GOT3 (cell line): ENCODE measurements around the gene WWOX.

Experiments
- DNase-seq: peaks from one replicate; lab custom pipeline; 2025; ENCODE audit warnings: mixed read lengths; lab: John Stamatoyannopoulos, UW

Gene WWOX

DNA sequence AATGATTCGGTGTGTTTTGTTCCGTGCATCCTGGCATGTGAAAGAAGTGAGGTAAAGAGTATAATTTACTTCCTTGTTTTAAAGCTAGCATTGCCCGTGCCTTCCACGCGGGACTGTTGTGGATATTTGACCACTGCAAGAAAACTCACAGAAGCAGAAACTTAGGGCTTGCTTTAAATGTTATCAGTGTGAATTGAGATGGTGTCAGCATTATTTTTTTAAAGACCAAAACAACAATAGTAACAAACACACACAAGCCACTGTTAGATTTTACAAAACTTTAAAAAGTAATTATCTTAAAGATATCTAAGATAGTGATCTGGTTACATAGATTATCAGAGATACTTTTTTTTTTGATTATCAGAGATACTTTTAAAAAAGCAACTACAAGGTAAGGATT is 47.4 kb downstream of the WWOX start:
- no peak for DNase-seq

- no peak for DNase-seq
Measured at GRCh38 chr16:78147911-78148401, 48.5 kb downstream of the WWOX start.

GRCh38 chr16:78150233-78150632 is 50.8 kb downstream of the WWOX start:
- no peak for DNase-seq

DNA sequence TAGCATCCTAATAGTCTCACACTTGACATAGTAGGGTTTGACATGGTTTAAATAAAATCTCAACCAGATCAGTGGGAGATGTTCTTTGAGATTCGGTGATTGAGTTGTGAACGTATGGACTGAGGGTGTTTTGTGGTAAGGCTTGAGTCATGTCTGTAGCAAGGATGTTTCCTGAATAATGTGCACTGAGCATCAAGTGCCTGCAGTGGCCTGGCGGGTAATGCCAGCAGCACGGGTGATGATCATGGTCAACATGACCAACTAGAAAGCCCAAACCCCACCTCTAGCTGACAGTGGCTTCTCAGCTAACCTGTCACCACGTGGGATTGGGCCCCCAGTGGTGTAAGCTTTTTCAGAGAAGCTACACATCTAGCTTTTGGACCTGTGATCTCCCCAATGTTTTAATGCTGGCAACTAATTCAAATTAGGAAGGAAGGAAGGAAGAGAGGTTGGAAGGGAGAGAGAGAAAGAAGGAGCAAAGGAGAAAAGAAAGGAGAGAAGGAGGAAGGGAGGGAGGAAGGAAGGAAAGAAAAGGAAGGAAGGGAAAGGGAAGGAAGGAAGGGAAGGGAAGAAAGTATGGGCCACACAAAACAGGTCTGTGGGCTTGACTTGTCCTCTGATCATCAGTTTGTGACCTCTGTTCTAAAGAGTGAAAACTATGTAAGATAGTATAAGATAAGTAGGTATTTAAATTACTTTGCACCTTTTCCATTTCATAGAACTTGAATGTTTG is 55.4 kb downstream of the WWOX start:
- no peak for DNase-seq

DNA sequence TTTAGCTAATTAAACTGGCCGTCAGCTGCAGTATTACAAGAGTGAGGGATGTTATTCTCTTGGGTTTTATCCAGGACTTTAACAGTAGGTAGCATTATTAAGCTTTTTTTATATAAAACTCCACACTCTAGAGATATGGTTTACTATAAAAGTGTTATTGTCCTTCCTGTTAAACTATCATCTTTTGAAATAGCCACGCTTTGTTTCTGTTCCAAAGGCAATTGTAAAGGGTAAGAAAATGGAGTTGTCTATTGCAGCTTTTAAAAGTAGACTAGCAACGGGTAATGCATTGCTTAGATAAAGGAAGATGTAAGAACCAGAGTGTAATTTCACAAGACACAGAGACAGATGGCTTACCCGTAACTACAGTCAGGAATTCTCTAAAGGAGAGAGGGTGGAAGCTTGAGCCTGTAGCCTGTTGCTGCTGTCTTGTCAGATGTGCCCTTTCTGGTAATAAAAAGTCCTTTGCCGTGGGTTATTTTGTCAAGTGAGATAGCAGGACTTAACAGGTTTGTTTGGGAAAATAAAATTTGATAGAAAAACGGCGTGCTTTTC is 56.4 kb downstream of the WWOX start:
- DNase-seq: no peak

GRCh38 chr16:78161023-78161729 is 61.7 kb downstream of the WWOX start:
- no peak for DNase-seq

- DNase-seq: no peak
Measured at GRCh38 chr16:78163772-78164670, 64.6 kb downstream of the WWOX start.

- DNase-seq: no peak
Measured at GRCh38 chr16:78170494-78170933, 71.1 kb downstream of the WWOX start.

GRCh38 chr16:78175287-78175686 is 75.8 kb downstream of the WWOX start:
- DNase-seq: no peak

GRCh38 chr16:78176435-78176834 is 77.0 kb downstream of the WWOX start:
- no peak for DNase-seq

DNA sequence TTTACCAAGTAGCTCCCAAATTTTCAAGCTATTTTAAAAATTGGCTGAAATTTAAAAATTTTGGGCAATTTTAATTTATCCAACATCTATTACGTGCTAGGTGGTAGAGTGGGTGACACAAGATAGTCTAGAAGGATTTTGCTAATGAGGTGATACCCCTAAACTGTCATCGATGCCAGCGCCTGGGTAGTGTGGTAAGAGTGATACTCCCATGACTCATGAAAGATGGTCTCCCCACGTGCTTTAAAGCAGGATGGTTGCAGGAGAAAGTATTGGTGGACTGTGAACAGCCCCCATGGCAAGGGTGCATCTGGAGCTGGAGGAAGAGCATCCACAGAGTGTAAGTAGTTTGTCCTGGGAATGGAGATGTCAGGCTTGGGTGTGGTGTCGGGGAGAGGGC is 77.8 kb downstream of the WWOX start:
- DNase-seq: no peak

DNA sequence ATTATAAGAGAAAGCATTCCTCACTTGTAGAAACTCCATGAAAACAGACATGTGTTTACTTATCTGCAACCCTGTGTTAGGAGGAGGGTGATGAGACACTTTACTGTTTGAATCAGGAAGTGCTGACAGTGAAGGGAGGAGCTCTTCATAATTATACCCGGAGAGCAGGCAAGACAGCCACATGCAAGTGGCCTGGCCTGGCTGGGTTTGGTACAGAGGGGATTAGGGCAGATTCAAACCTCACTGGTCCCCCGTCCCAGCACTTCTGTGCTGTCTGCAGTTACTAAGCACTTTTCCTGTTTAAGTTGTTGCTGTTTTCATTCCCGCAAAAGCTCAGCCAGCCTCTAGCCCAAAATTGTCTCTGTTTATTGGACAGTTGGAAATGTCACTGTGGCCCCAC is 78.5 kb downstream of the WWOX start:
- no peak for DNase-seq

- DNase-seq: no peak
Measured at GRCh38 chr16:78179666-78180065, 80.2 kb downstream of the WWOX start.

DNA sequence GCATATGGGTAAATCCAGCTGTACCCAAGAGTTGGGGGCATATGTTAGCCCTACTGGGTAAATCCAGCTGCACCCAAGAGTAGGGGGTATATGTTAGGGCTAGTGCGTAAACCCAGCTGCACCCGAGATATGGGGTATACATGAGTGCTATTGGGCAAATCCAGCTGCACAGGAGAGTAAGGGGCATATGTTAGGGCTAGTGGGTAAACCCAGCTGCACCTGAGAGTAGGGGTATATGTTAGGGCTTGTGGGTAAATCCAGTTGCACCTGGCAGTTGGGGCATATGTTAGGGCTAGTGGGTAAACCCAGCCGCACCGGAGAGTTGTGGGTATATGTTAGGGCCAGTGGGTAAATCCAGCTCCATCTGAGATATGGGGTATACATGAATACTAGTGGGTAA is 80.9 kb downstream of the WWOX start:
- no peak for DNase-seq

DNA sequence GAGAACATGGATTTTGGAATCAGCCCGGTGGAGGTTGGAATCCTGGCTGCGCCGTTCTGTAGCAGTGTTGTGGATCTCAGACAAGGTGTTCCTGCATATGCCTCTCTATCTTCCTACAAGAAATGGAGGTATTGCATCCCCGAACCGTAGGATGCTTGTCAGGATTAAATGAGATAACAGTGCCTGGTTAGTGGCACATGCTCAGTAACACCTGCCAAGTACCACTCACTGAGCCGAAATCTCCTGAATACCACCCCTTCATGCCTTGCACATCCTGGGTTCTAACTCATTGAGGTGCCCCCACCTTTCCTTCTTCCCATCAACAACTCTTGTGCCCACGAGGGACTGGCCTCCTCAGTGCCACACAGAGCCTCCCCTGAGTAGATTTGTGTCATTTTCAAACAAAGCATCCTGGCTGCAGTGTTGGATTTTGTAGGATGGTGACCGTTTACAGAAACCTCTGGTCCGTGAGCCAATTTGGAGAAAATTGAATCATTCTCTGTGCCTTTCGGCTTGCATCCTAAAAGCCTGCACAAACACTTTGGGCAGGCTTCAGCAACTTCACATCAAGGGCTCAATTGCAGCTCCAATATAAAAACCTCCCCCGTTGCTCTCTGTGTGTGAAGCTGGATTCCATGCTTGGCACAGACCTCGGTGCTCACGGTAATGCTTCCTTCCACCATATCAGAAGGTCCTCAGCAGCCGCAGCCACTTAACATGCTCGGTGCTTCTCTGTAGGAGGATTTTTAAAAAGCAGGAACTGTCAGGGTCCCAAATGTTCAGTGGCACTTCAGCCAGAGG is 84.2 kb downstream of the WWOX start:
- no peak for DNase-seq

DNA sequence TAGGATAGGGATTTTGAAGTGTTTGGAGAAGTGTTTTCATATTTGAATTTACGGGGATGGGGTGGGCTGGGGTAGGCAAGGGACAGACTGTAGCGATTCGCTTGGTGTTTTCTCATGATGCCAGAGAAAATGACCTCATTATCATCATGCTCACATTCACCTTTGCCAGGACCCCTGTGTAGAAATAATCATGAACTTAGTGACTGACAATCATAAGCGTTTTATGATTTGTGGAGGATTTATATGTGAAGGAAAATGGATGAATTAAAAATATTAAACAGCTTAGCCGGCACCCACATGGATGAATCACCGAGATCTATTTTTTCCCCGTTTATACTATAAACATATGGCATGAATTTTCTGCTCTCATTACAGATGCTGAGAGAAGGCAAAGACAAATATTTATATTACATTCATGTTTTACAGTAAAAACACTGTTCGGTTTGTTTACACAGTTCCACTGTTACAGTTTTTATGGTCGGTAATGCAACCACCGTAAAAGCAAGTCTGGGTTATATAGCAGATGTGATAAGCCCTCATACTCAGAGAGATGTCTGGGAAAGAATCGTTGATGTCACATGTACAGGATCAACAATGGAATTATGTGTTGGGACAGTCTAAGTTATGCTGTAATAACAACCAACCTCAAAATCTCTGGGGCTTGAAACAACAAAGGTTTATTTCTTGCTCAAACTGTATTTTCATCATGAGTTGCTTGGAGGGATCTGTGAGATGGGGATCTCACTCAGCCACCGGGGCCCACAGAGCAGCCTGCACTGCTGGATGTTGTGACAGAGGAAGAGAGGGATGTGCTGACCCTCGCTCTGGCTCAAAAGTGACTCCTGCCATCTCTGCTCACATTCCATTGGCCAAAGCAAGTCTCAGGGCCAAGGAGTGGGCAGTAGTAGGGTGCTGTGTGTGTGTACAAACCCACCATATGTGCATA is 85.1 kb downstream of the WWOX start:
- no peak for DNase-seq

DNA sequence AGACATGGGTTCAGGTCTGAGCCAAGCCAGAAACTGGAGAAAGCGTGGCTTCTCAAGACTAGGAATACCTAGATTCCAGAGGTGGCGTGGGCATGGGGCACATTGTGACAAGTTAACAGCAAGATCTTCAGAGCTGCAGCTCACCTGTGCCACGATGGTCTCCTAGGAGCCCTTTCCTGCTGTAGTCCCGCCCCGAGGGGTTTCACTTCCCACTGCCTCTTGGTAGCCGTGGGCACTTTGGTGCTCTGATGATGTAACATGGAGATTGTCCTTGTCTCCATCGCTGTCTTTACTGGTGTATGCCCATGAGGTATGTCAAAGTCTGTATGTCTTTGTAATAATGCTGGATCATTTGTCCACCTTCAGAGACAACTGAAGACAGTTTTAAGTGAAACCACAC is 89.7 kb downstream of the WWOX start:
- no peak for DNase-seq

DNA sequence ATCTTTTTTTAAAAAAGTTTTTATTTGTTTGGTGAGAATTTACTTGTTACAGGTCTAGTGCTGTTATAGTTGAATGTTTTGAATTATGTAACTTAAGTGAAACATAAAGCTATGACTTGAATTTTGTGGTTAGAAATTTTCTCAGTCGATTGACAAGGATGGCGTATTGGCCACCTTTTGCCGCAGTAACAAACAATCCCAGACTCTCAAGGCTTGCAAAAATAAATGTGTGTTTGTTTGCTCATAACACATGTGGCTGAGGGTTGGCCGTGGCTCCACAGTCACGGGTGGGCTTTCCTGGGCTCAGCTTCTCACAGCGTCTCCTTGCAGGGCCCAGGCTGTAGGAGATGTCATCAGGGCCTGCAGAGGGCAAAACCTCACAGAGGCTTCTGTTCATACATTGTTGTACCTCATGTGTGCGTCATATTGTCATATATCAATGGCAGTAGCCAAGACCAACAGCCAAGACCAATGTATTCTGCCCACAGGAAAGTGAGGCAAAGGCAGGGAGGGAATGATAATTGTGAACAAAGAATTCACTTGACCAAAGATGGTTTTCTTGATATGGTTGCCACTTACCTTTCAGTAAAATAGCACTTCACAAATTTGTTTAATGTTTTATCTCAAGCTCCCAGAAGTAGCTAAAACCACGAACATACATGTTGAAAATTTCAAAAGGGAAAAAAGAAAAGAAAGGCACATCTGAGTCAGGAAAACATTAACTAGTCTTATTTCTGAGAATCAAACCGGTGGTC is 93.5 kb downstream of the WWOX start:
- DNase-seq: no peak

DNA sequence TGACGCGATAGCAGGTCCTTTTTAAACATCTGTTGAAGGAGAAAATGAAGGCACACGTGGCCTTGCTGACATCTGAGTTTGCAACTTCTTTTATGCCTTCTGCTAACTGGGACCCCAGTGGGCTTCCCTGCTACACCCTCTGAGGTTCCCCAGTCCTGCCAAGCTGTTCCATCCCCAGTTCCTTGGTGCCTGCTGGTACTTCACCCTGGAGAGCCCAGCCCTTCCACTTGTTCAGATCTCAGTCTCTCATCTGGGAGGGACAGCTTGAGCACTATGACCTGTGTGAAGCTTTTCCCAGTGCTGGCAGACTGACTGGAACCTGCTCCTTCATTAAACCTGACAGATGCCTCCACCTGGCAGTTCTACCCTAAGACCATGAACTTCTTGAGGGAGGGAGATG is 95.5 kb downstream of the WWOX start:
- no peak for DNase-seq
